ENCODE measurements around the gene HOPX. TPM values are rescaled to one million over a fixed set of nuclear protein-coding genes. Genes with fewer than 3 reads are reported as not detected.

The HOPX gene
- total and polyA plus RNA-seq, 7 experiments from 2014 or later: 0.64 to 46.3 (median 5.5) TPM

- Mint-ChIP-seq H3K27me3 (peaks cover 0 to 29% (median under 1%) of the 10 kb centered on the region in 5 donors), H3K9me3 (peaks cover 0 to 2% (median 0%) of the 10 kb centered on the region in 11 donors), H3K27ac (no peak overlapping the region), H3K36me3 (peaks cover 0 to 4% (median 0%) of the 10 kb centered on the region in 5 donors), H3K4me3 (no peak overlapping the region), H3K4me1 (peaks cover 0 to 7% (median 0%) of the 10 kb centered on the region in 7 donors)
- H3K9me3 ChIP-seq (ENCODE audit: control insufficient read depth in 2 of 3, low read length in 3 of 3): no peaks in the 10 kb centered on the region
- H3K27ac ChIP-seq (ENCODE audit: low read depth, low read length): no peak overlapping the region
- H3K27me3 ChIP-seq (ENCODE audit: control insufficient read depth in 2 of 2, insufficient read depth in 2 of 2, low read length in 2 of 2): no peaks in the 10 kb centered on the region
- POLR2A ChIA-PET: no interaction called here
- ATAC-seq (no peak), DNase-seq (no peak)
- no peak overlapping the region for H3K4me3 ChIP-seq (ENCODE audit: low read length)
- intact Hi-C loops (cut with micrococcal nuclease): no loop called here
- no peaks in the 10 kb centered on the region for H3K36me3 ChIP-seq (ENCODE audit: control insufficient read depth in 2 of 3, insufficient read depth in 3 of 3, low read length in 3 of 3)
- H3K4me1 ChIP-seq (ENCODE audit: control insufficient read depth in 2 of 2, insufficient read depth in 2 of 2, low read length in 2 of 2): no peaks in the 10 kb centered on the region
- CTCF ChIA-PET: no interaction called here
Observed at GRCh38 chr4:56690393-56690792, 9.3 kb upstream of the HOPX start.

GRCh38 chr4:56689201-56689969 is 8.3 kb upstream of the HOPX start:
- Histone ChIP-seq H3K27ac (ENCODE audit: low read depth, low read length) (no peak overlapping the region), H3K4me1 (ENCODE audit: control insufficient read depth in 2 of 2, insufficient read depth in 2 of 2, low read length in 2 of 2) (no peaks in the 10 kb centered on the region), H3K36me3 (ENCODE audit: control insufficient read depth in 2 of 3, insufficient read depth in 3 of 3, low read length in 3 of 3) (no peaks in the 10 kb centered on the region), H3K4me3 (ENCODE audit: low read length) (no peak overlapping the region), H3K27me3 (ENCODE audit: control insufficient read depth in 2 of 2, insufficient read depth in 2 of 2, low read length in 2 of 2) (no peaks in the 10 kb centered on the region), H3K9me3 (ENCODE audit: control insufficient read depth in 2 of 3, low read length in 3 of 3) (no peaks in the 10 kb centered on the region)
- H3K4me1 Mint-ChIP-seq: peaks cover 0 to 4% (median 0%) of the 10 kb centered on the region in 7 donors
- H3K4me3 Mint-ChIP-seq: no peak overlapping the region
- ChIA-PET CTCF (interaction anchor here (0.6 kb wide), 1 partner anchor 41 kb away, joined by 5 read pairs; no protein-coding TSS in a partner anchor), POLR2A (no interaction called here)
- intact Hi-C loops (cut with micrococcal nuclease): loop anchor here in 1 of 2 donors (10.0 kb wide), 1 partner anchor 65 kb away; no protein-coding TSS in a partner anchor
- DNase-seq (no peak), ATAC-seq (no peak)
- peaks cover 0 to 4% (median 0%) of the 10 kb centered on the region in 5 donors for H3K36me3 Mint-ChIP-seq
- H3K9me3 Mint-ChIP-seq: peaks cover 0 to 2% (median 0%) of the 10 kb centered on the region in 11 donors
- H3K27me3 Mint-ChIP-seq: peaks cover 4 to 34% (median 7%) of the 10 kb centered on the region in 5 donors
- no peak overlapping the region for H3K27ac Mint-ChIP-seq

GRCh38 chr4:56688094-56688647 is 7.1 kb upstream of the HOPX start:
- peaks cover 0 to 4% (median 0%) of the 10 kb centered on the region in 5 donors for H3K36me3 Mint-ChIP-seq
- H3K27ac Mint-ChIP-seq: no peak overlapping the region
- POLR2A ChIA-PET: no interaction called here
- H3K27me3 Mint-ChIP-seq: peaks cover 9 to 43% (median 18%) of the 10 kb centered on the region in 5 donors
- peaks cover 0 to 4% (median 0%) of the 10 kb centered on the region in 7 donors for H3K4me1 Mint-ChIP-seq
- H3K4me1 ChIP-seq (ENCODE audit: control insufficient read depth in 2 of 2, insufficient read depth in 2 of 2, low read length in 2 of 2): no peaks in the 10 kb centered on the region
- H3K9me3 ChIP-seq (ENCODE audit: control insufficient read depth in 2 of 3, low read length in 3 of 3): no peaks in the 10 kb centered on the region
- CTCF ChIA-PET: no interaction called here
- H3K4me3 Mint-ChIP-seq: no peak overlapping the region
- H3K9me3 Mint-ChIP-seq: no peaks in the 10 kb centered on the region
- intact Hi-C loops (cut with micrococcal nuclease): loop anchor here in 1 of 2 donors (10.0 kb wide), 1 partner anchor 67 kb away; no protein-coding TSS in a partner anchor
- DNase-seq: no peak
- no peaks in the 10 kb centered on the region for H3K36me3 ChIP-seq (ENCODE audit: control insufficient read depth in 2 of 3, insufficient read depth in 3 of 3, low read length in 3 of 3)
- H3K27ac ChIP-seq (ENCODE audit: low read depth, low read length): no peak overlapping the region
- H3K27me3 ChIP-seq (ENCODE audit: control insufficient read depth in 2 of 2, insufficient read depth in 2 of 2, low read length in 2 of 2): no peaks in the 10 kb centered on the region
- ATAC-seq: no peak
- H3K4me3 ChIP-seq (ENCODE audit: low read length): no peak overlapping the region

GRCh38 chr4:56686537-56687231 is 5.6 kb upstream of the HOPX start:
- Histone ChIP-seq H3K36me3 (ENCODE audit: control insufficient read depth in 2 of 3, insufficient read depth in 3 of 3, low read length in 3 of 3) (no peaks in the 10 kb centered on the region), H3K27ac (ENCODE audit: low read depth, low read length) (no peak overlapping the region), H3K9me3 (ENCODE audit: control insufficient read depth in 2 of 3, low read length in 3 of 3) (no peaks in the 10 kb centered on the region), H3K4me1 (ENCODE audit: control insufficient read depth in 2 of 2, insufficient read depth in 2 of 2, low read length in 2 of 2) (peaks cover 0 to 4% of the 10 kb centered on the region in 2 donors), H3K4me3 (ENCODE audit: low read length) (no peak overlapping the region), H3K27me3 (ENCODE audit: control insufficient read depth in 2 of 2, insufficient read depth in 2 of 2, low read length in 2 of 2) (no peaks in the 10 kb centered on the region)
- Mint-ChIP-seq H3K4me3 (no peak overlapping the region), H3K36me3 (peaks cover 0 to 3% (median 0%) of the 10 kb centered on the region in 5 donors), H3K27ac (peak overlapping the region in 1 of 9 donors; percentile 2), H3K27me3 (peaks cover 14 to 46% (median 18%) of the 10 kb centered on the region in 5 donors), H3K9me3 (no peaks in the 10 kb centered on the region), H3K4me1 (peaks cover 4 to 8% (median 5%) of the 10 kb centered on the region in 7 donors)
- intact Hi-C loops (cut with micrococcal nuclease): loop anchor here in 1 of 2 donors (10.0 kb wide), 1 partner anchor 68 kb away; no protein-coding TSS in a partner anchor
- ATAC-seq (no peak), DNase-seq (no peak)
- ChIA-PET POLR2A (no interaction called here), CTCF (interaction anchor here (0.6 kb wide), 1 partner anchor 10 kb away, joined by 4 read pairs; no protein-coding TSS in a partner anchor)

GRCh38 chr4:56684320-56685050 is 3.4 kb upstream of the HOPX start:
- DNase-seq: no peak
- POLR2A ChIA-PET: no interaction called here
- Histone ChIP-seq H3K27me3 (ENCODE audit: control insufficient read depth in 2 of 2, insufficient read depth in 2 of 2, low read length in 2 of 2) (no peaks in the 10 kb centered on the region), H3K4me1 (ENCODE audit: control insufficient read depth in 2 of 2, insufficient read depth in 2 of 2, low read length in 2 of 2) (peaks cover 0 to 6% of the 10 kb centered on the region in 2 donors), H3K9me3 (ENCODE audit: control insufficient read depth in 2 of 3, low read length in 3 of 3) (no peaks in the 10 kb centered on the region), H3K27ac (ENCODE audit: low read depth, low read length) (no peak overlapping the region), H3K36me3 (ENCODE audit: control insufficient read depth in 2 of 3, insufficient read depth in 3 of 3, low read length in 3 of 3) (no peaks in the 10 kb centered on the region), H3K4me3 (ENCODE audit: low read length) (no peak overlapping the region)
- H3K9me3 Mint-ChIP-seq: no peaks in the 10 kb centered on the region
- peaks cover 13 to 54% (median 19%) of the 10 kb centered on the region in 5 donors for H3K27me3 Mint-ChIP-seq
- CTCF ChIA-PET: no interaction called here
- no peak overlapping the region for H3K27ac Mint-ChIP-seq
- H3K4me3 Mint-ChIP-seq: no peak overlapping the region
- no peaks in the 10 kb centered on the region for H3K36me3 Mint-ChIP-seq
- ATAC-seq: no peak
- intact Hi-C loops (cut with micrococcal nuclease): loop anchor here (5.0 to 10.0 kb wide), 2 partner anchors 70 to 73 kb away; no protein-coding TSS in a partner anchor
- peaks cover 12 to 22% (median 14%) of the 10 kb centered on the region in 7 donors for H3K4me1 Mint-ChIP-seq

GRCh38 chr4:56683455-56683854 is 2.4 kb upstream of the HOPX start:
- ATAC-seq (no peak), DNase-seq (no peak)
- POLR2A ChIA-PET: no interaction called here
- no peaks in the 10 kb centered on the region for H3K36me3 ChIP-seq (ENCODE audit: control insufficient read depth in 2 of 3, insufficient read depth in 3 of 3, low read length in 3 of 3)
- Mint-ChIP-seq H3K27me3 (peaks cover 13 to 52% (median 19%) of the 10 kb centered on the region in 5 donors), H3K4me3 (no peak overlapping the region), H3K9me3 (no peaks in the 10 kb centered on the region), H3K4me1 (peaks cover 12 to 22% (median 14%) of the 10 kb centered on the region in 7 donors), H3K36me3 (no peaks in the 10 kb centered on the region), H3K27ac (no peak overlapping the region)
- no peak overlapping the region for H3K27ac ChIP-seq (ENCODE audit: low read depth, low read length)
- no peaks in the 10 kb centered on the region for H3K27me3 ChIP-seq (ENCODE audit: control insufficient read depth in 2 of 2, insufficient read depth in 2 of 2, low read length in 2 of 2)
- CTCF ChIA-PET: no interaction called here
- intact Hi-C loops (cut with micrococcal nuclease): loop anchor here (5.0 to 10.0 kb wide), 2 partner anchors 71 to 74 kb away; no protein-coding TSS in a partner anchor
- no peak overlapping the region for H3K4me3 ChIP-seq (ENCODE audit: low read length)
- H3K4me1 ChIP-seq (ENCODE audit: control insufficient read depth in 2 of 2, insufficient read depth in 2 of 2, low read length in 2 of 2): peaks cover 0 to 6% of the 10 kb centered on the region in 2 donors
- H3K9me3 ChIP-seq (ENCODE audit: control insufficient read depth in 2 of 3, low read length in 3 of 3): no peaks in the 10 kb centered on the region

Measured in naive thymus-derived CD4-positive, alpha-beta T cell (primary cell).